Thoracic aorta (tissue), 2 donors: ENCODE results near the gene ALDH3A1. TPM values are rescaled to one million over a fixed set of nuclear protein-coding genes. Genes with fewer than 3 reads are reported as not detected.
A peak's percentile ranks its signal among the peaks of the same experiment; 100 is the strongest.

ENCODE experiments used
- ATAC-seq: fragments of 150-250 bp; one replicate; pipeline ENCODE4 v1.8.0; 2017; ENCODE audit warnings: low read depth; ENCODE audit not compliant: insufficient number of reproducible peaks, low FRiP score
- DNase-seq: peaks from one replicate; pipeline ENCODE4 v3.0.0-alpha.2; 2020; ENCODE audit warnings: low spot score
- H3K27ac ChIP-seq, 2 donors: fragments of 200-600 bp; sonication (generic); 1 replicate in 1 of 2; 2 replicates in 1 of 2; pipeline ENCODE4 v1.5.1; 2016; ENCODE audit warnings: mild to moderate bottlenecking in 2 of 2, moderate library complexity in 2 of 2
- H3K27me3 ChIP-seq: fragments of 200-600 bp; sonication (generic); replicated peaks from 2 replicates; pipeline ENCODE4 v1.6.0; 2016; ENCODE audit warnings: mild to moderate bottlenecking; ENCODE audit not compliant: insufficient read depth
- H3K36me3 ChIP-seq: fragments of 200-600 bp; sonication (generic); one replicate; pipeline ENCODE4 v1.5.1; 2016
- H3K4me1 ChIP-seq, 2 donors: fragments of 200-600 bp; sonication (generic); 1 replicate in 1 of 2; 2 replicates in 1 of 2; pipeline versions ENCODE4 v1.5.1 to v1.6.0; 2016; ENCODE audit warnings: low read depth in 2 of 2, mild to moderate bottlenecking in 1 of 2; ENCODE audit not compliant: control insufficient read depth in 1 of 2
- H3K4me3 ChIP-seq: fragments of 200-600 bp; sonication (generic); 2 replicates; pipeline ENCODE4 v1.5.1; 2016; ENCODE audit warnings: mild to moderate bottlenecking
- H3K9me3 ChIP-seq: fragments of 200-600 bp; sonication (generic); 2 replicates; pipeline ENCODE4 v1.5.1; 2016
- total RNA-seq, 2 donors: library from RNA; depleted of rRNA; stranded (reverse); fragments of >200 nt; gene quantifications; one replicate each; pipeline versions ENCODE4 v1.1.0 to v1.2.3, GENCODE V29; 2016
- TF ChIP-seq, protein P1 (sequence below): fragments of 200-600 bp; sonication (generic); IDR thresholded peaks from one replicate; pipeline ENCODE4 v1.5.1; 2019; ENCODE audit warnings: antibody characterized with exemption

Gene ALDH3A1
- total RNA-seq, result 10 to 100 TPM in 1 of 2 donors, 1 to 10 TPM in 1; 3.2 to 21.2 TPM

GRCh38 chr17:19747829-19748806, at the start of gene ALDH3A1:
TSS of gene ALDH3A1 (minus strand) at chr17:19748298. CDS start at chr17:19745129, 3,169 bp downstream.
- Histone ChIP-seq H3K4me1 (peaks cover 6 to 33% of the 10 kb centered on the region in 2 donors), H3K36me3 (no peaks in the 10 kb centered on the region), H3K9me3 (no peaks in the 10 kb centered on the region), H3K27ac (peak within 1 kb of the TSS in 1 of 2 donors; percentile 10), H3K4me3 (peak within 1 kb of the TSS; percentile 33), H3K27me3 (no peaks in the 10 kb centered on the region)
- ATAC-seq (no peak), DNase-seq (no peak)
- TF ChIP-seq, protein P1, sequence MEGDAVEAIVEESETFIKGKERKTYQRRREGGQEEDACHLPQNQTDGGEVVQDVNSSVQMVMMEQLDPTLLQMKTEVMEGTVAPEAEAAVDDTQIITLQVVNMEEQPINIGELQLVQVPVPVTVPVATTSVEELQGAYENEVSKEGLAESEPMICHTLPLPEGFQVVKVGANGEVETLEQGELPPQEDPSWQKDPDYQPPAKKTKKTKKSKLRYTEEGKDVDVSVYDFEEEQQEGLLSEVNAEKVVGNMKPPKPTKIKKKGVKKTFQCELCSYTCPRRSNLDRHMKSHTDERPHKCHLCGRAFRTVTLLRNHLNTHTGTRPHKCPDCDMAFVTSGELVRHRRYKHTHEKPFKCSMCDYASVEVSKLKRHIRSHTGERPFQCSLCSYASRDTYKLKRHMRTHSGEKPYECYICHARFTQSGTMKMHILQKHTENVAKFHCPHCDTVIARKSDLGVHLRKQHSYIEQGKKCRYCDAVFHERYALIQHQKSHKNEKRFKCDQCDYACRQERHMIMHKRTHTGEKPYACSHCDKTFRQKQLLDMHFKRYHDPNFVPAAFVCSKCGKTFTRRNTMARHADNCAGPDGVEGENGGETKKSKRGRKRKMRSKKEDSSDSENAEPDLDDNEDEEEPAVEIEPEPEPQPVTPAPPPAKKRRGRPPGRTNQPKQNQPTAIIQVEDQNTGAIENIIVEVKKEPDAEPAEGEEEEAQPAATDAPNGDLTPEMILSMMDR, result no peak

- TF ChIP-seq, protein P1, result no peak
- Histone ChIP-seq H3K9me3 (no peaks in the 10 kb centered on the region), H3K36me3 (peaks cover 54% of the 10 kb centered on the region), H3K27me3 (no peaks in the 10 kb centered on the region), H3K27ac (no peak overlapping the region), H3K4me3 (no peak overlapping the region), H3K4me1 (no peaks in the 10 kb centered on the region)
- ATAC-seq (no peak), DNase-seq (no peak)
These were observed 48.4 kb upstream of the ALDH3A1 start for GRCh38 chr17:19796457-19796856.

DNA sequence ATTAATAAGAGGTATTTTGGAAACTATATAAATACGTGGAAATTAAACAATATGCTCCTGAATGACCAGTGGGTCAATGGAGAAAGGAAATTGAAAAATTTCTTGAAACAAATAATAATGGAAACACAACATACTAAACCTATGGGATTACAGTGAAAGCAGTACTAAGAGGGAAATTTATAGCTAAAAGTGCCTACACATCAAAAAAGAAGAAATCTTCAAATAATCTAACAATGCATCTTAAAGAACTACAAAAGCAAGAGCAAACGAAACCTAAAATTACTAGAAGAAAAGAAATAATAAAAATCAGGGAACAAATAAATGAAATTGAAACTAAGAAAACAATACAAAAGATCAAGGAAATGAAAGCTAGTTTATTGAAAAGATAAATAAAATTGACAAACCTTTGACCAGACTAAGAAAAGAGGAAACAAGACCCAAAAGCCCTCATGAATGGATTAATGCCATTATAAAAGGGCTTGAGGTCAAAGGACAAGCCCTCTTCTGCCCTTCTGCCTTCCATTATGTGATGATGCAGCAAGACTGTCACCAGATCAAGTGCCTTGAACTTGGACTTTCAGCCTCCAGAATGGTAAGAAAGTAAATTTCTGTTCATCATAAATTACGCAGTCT, 43.9 kb upstream of the ALDH3A1 start:
- no peaks in the 10 kb centered on the region for H3K9me3 ChIP-seq
- no peak overlapping the region for H3K4me3 ChIP-seq
- H3K36me3 ChIP-seq, result peaks cover 50% of the 10 kb centered on the region
- peaks cover 0 to 14% of the 10 kb centered on the region in 2 donors for H3K4me1 ChIP-seq
- H3K27ac ChIP-seq, result no peak overlapping the region
- TF ChIP-seq, protein P1, result no peak
- DNase-seq (no peak), ATAC-seq (no peak)
- no peaks in the 10 kb centered on the region for H3K27me3 ChIP-seq

DNA sequence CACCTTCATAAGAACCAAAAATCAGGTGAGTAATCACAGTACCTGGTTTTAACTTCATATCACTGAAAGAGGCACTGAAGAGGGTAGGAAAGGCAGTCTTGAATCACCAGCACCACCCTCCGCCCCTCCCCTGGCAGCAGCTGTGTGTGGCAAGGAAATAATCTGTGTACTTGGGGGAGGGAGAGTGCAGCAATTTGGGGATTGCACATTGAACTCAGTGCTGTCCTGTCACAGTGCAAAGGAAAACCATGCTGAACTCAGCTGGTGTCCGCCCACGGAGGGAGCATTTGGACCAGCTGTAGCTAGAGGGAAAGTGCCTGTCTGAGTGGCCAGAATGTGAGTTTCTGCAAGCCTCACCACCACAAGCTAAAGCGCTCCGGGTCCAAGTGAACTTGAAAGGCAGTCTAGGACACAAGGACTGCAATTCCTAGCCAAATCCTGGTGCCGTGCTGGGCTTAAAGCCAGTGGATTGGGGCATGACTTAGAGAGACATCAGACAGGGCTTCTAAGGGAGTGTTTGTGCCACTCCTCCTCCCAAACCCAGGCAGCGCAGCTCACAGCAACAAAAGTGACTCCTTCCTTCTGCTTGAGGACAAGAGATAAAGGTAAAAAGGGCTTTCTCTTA, 39.7 kb upstream of the ALDH3A1 start:
- TF ChIP-seq, protein P1, result no peak
- H3K27me3 ChIP-seq, result no peaks in the 10 kb centered on the region
- H3K4me1 ChIP-seq, result peaks cover 0 to 14% of the 10 kb centered on the region in 2 donors
- H3K27ac ChIP-seq, result no peak overlapping the region
- no peak for DNase-seq
- H3K9me3 ChIP-seq, result no peaks in the 10 kb centered on the region
- no peak for ATAC-seq
- no peak overlapping the region for H3K4me3 ChIP-seq
- peaks cover 21% of the 10 kb centered on the region for H3K36me3 ChIP-seq

DNA sequence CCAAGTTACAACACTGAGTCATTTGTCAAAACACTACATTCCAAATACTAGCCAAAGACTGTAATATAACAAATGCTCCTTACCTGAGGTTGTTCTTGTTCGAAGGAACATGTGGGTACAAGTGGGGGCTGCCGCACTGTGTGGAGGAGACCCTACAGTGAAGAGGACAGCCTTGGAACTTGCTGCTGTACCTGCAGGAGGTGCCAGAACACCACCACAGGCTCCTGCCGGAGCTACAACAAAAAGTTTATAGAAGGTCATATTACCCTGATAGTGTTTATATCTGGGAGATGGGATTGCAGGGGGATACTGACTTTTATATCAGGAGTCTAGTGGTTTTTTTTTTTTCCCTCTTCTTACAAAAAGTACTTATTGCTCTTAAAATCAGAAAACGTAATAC, 37.8 kb upstream of the ALDH3A1 start:
- Histone ChIP-seq H3K27me3 (no peaks in the 10 kb centered on the region), H3K4me1 (peaks cover 0 to 14% of the 10 kb centered on the region in 2 donors), H3K4me3 (no peak overlapping the region), H3K36me3 (peaks cover 15% of the 10 kb centered on the region), H3K9me3 (no peaks in the 10 kb centered on the region), H3K27ac (no peak overlapping the region)
- TF ChIP-seq, protein P1, result no peak
- no peak for ATAC-seq
- no peak for DNase-seq
